DMS114 treated with DMSO at 0.1 percent for 48 hours (cell line): ENCODE results near the gene NUDT8.

ENCODE experiments used
- DNase-seq: peaks from one replicate; lab custom pipeline; 2025; ENCODE audit not compliant: unreplicated experiment; lab: John Stamatoyannopoulos, UW

The NUDT8 gene, protein sequence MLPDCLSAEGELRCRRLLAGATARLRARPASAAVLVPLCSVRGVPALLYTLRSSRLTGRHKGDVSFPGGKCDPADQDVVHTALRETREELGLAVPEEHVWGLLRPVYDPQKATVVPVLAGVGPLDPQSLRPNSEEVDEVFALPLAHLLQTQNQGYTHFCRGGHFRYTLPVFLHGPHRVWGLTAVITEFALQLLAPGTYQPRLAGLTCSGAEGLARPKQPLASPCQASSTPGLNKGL

DNA sequence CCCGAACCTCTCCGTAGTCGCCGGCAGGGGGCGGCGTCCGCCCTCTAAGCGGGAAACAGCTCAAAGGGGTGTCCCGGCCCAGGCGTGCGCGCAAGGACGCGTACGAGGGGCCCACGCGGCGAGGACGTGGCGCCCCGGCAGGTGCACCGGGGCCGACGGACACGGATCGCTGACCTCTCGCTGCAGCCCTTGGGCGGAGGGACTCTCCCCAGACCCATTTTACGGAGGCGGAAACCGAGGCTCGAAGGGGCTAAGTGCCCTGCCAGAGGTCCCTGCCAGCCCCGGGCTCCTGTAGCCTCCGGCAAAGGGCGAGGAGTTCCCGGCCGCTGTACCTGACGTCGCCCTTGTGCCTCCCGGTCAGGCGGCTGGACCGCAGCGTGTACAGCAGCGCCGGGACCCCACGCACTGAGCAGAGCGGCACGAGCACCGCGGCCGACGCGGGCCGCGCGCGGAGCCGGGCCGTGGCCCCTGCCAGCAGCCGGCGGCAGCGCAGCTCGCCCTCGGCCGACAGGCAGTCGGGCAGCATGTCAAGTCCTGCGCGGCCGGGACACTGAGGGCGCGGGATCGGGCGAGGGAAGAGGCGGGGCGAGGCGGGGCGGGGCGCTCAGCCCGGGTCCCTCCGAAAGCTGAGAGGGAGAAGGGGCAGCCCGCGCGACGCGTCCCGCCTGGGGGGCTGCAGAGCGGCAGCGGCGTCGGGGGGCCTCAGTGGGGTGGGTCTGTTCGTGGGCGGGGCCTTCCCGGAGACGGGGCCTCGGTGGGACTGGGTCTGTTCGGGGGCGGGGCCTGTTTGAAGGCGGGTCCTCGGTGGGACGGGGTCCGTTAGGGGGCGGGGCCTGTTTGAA lies at the start of gene NUDT8:
Gene NUDT8 (minus strand): TSS at position 552 of the 842 bp plus-strand sequence. CDS start 26 bp downstream, at position 526.
- peak; percentile 98 for DNase-seq

DNA sequence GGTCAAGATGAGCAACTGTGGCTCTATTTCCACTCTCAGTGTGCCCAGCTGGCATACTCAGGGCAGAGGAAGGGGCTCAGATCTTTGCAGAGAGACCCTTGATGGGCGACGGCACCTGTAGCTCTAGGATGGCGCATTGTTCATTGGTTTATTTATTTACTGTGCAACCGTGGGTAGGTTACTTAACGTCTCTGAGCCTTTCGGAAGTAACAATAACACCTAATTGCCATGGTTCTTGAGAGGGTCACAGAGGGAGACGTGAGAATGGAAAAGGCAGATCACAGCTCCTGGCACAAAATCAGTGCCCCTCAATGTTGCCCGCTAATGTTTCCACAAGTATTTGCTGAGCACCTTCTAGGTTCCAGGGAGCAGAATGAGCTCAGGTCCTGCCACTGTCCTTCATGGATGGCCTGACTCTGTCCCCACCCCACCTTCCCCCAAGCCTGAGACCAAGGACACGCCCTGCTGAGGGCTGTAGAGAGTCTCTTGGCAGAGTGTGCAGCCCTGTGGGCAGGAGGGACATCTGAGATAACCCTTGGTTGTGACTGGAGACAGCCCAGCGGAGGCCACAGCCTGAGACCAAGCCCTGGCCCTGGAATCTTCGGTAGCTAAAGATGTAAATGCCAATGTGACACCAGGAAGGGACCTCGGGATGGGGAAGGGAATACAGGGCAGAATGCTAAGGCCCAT lies 45.5 kb upstream of the NUDT8 start:
- DNase-seq = no peak

DNA sequence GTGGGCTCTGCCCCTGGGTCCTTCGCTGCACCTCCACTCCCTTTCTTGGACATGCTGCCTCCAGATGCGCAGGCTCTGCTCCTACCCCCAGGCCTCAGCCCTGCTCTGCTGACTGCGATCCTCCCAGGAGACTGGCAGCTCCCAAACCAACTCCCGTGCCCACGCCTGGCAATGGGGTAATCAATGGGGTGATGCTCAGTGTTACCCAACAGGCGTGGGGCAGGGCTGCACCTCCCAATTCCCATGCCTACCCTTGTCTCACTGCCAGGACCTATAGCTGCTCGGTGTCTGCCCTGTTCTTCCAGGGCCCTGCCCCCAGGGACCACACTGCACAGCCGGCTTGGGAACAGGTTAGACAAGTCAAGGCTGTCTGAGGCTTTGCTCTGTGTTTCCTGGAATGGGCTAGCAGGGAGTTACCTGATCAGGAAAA lies 44.7 kb upstream of the NUDT8 start, which contains the start of gene ALDH3B2:
Gene ALDH3B2 (minus strand): TSS at position 182 of the 430 bp plus-strand sequence. CDS start 7,688 bp downstream, outside the sequence.
- DNase-seq = no peak

DNA sequence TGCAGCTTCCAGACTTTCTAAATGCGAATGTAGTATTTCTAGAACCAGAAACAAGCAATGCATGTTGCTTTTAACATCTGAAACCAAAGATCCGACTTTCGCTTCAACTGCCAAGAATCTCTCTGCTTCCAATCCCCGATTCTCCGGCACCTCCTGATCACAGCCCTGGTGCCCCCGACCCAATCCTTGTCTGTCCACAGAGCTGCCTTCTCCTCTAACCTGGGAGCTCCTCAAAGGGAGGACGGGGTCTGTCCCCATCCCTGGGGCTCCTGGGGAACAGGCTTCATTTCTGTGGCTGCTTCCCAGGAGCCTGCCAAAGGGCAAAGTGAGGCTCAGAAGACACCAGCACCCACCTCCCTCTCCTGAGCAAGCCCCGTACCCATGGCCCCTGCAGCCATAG lies 44.2 kb upstream of the NUDT8 start:
- no peak for DNase-seq

DNA sequence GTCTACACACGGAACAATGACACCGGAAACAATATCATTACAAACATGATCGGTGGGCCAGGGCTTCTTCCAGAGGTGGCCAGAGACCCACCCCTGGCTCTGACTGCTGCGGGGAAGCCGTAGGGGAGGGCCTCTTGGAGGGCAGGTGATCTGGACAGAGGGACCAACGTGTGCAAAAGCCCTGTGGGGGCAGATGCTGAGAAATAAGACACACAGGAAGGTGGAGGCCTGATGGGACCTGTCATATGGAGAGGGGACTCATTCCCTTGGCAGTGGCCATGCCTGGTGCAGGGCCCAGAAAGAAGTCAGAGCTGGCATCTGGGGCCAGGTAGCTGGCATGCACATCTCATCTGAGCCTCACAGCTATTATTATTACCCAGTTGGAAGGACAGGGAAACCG lies 43.6 kb upstream of the NUDT8 start:
- no peak for DNase-seq

DNA sequence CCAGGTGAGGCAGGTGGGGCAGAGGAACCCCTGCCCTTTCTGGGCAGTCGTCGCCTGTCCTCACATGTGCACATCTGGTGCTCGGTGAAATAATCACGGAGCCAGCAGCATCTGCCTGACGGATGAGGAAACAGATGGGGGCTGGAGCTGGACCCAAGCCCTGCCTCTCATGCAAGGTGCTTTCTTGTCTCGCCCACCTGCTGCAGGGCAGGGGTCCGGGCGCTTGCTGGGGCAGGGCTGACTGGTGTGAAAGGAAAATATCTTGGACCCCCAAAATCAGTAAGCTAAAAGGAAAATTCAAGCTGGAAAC lies 41.4 kb upstream of the NUDT8 start:
- no peak for DNase-seq

DNA sequence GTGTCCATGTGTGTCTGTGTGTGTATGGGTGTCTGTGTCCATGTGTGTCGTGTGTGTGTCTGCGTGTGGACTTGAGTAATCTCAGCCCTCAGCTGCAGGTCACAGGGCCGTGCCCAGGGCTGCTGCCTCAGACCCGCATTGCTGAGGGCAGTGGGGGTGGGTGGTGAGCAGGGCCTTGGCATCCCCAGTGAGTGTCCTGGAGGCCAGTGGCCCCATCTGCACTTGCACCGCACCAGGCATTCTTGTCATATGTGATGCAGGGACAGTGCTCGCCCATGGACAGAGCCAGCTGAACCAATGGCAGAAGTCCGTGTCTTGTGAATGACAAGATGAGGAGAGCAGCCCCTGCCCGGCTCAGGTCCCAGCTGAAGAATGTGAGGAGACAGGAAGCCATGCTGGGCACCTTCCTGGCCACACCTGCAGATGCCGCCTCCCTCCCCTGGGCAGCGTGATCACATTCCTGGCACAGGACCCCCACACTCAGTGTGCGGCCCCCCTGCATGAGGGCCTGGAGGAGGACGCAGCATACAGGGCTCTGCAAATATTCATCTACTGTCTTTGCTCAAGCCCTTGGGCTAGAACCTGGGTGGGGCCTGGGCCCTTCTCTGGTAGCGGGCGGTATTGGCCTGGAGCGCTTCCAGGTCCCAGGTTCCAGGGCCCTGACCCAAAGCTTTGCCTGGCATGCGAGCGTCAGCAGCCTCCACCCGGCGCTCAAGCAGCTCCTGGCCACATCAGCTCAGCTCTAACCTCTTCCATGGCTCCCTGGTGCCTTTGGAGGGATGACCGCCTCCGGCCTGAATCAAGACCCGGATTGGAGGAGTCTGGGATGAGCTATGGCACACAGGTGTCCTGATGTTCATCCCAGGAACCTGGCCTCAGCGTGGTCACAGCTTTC lies 40.8 kb upstream of the NUDT8 start:
- DNase-seq = no peak

DNA sequence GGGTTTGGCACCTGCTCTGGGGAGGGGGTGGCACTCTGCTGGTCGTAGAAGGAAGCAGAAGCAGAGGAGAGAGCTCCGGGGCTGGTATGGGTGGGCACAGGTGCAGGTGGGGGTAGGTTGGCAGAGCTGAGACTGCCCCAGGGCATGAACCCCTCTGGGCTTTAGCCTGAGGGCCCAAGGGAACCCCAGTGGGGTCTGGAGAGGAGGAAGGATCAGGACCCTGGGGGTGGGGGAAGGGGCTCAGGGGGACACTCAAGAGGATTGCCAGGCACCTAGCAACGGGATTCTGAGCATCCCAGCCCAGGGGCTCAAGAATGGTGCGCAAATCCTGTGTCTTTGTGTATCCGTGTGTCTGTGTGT lies 38.4 kb upstream of the NUDT8 start:
- DNase-seq = no peak

DNA sequence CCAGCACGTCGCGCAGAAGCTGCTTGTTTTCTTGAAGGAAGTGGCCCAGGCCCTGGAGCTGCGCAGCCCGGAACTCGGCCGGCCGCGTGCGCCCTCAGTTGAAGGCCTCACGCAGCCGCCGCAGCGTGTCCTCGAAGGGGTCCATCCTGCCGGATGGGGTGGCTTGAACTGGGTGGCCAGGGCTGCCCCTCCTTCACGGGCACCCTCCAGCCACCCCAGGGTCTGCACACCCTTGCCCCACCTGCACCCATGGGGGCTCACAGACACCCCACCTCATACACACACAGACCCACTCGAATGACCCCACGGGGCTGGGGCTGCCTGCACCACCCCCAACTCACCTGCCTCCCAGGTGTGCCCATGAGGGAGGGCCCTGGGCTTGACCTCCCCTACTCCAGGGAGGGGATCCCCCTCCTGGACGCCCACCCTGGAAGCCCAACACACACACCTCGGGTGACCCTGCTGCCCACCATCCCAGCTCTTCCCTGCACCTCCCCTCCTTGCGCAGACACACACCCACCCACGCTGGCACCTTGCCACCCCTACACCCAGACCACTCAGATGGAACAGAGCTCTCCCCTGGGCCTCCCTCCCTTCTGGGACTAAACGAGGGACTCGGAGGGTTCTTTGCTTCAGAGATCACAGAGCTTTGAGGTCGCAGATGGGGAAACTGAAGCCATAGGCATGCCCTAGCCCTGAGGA lies 37.9 kb upstream of the NUDT8 start:
- no peak for DNase-seq

DNA sequence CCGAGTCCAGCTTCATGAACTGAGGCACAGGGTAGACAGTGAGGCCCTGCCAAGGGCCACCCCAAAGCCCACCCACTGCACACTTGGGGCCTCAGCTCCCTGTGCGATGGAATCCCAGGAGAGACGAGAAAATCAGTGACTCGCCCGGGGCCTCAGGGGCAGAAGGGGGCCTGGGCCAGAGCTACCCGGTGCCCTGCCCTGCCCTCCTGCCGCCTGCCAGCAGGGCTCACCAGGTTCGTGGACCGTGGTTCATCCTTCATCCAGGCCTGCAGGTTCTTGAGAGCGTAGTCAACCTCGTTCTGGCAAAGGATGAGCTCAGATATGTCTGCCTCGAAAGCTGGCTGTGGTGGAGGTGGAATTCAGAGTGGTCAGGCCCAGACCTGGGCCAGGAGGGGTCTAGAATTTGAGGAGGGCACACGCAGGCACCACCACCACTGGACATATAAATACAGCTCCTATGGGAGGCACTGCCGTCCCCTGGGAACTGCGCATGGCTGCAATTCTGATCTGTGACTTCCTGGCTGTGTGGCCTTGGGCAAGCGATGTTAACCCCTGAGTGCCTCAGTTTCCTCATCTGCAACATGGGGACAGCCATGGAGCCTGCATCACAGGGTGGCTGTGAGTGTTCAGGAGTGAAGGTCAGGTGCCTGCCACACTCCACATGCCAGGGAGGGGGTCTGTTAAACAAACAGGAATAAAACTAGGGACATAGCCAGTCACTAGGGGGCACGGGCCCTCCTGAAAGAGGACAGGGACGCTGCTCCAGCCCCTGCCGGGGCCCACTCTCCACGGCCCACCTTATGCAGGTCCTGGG lies 37.1 kb upstream of the NUDT8 start:
- no peak for DNase-seq

DNA sequence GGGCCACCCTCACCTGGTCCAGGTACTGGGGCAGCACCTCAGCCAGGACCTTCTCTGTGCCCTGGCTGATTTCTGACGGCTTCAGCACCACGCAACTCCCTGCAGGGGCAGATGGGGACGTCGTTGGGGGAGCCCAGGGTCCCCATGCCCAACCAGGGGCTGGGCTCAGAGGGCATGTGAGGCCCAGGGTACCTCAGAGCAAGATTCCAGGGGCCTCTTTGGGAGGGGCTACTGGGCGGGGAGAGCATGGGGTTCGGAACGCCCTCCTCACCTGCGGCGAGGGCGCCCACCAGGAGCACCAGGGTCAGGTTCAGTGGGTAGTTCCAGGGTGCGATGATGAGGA lies 36.5 kb upstream of the NUDT8 start:
- DNase-seq = no peak

DNA sequence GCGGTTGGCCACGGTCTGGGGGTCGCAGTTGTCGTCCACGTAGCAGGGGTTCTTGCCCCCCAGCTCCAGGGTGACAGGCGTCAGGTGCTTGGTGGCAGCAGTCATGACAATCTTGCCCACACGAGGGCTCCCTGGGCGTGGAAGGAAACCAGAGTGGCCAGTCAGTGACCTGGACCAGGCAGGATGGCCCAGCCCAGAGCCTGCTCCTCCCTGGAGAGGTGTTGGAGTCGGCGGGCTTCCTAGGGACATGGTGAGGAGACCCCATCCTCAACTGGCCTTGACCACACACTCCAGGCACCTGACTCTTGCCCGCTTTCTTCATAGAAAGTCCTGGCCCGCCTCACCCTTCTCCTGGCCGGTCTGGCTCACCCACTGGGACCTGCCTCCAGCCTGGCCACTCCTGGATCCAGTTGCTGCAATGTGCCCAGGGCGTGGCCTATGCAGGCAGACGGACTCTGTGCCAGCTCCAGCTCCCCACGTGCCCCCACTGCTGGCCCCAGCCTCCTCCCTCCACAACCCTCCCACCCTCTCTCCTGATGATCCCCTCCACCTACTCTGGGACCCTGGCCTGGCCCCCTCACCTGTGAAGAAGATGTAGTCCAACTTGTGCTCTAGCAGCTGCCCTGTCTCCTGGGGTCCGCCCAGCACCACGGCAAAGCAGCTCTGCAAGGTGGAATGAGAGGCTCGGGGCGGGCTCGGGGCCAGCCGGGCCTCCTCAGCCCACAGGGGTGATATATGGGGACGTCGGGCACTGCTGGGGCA lies 36.0 kb upstream of the NUDT8 start:
- no peak for DNase-seq

DNA sequence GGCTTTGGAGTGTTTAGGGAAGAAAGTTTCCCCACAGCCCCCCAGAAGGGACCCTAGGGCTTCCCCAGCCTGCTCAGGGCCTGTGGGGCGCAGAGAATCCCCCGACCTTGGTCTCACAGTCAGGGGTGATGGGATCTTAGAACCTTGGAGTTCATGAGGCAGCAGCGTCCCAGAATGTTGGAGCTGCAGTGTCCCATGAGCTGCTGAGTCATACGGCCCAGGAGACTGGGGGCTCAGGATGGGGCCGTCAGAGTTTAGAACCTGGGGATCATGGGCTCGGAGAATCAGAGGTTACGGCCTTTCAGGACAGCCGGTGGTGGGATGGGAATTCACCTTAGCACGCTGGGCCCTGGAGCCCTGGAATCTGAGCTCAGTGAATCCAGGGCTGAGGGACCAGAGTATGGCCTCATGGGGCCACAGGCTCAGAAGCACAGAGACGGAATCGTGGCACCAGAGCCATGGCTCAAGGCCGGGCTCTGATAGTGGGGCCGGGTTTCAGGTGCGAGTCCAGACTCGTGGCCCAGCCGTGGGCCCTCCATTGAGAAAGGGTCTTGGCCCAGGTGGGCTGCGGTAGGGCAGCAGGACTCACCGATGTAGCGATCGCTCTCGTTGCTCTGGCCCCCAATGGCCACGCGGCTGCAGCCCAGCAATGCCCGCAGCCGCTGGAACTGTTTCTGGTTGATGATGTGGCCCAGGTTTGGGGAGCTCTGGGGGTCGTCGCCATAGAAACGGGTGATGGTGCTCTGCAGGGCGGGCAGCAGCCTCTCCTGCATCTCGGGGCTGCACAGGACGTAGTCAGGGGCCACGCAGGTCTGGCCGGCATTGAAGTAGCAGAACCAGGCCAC lies 35.2 kb upstream of the NUDT8 start:
- no peak for DNase-seq

DNA sequence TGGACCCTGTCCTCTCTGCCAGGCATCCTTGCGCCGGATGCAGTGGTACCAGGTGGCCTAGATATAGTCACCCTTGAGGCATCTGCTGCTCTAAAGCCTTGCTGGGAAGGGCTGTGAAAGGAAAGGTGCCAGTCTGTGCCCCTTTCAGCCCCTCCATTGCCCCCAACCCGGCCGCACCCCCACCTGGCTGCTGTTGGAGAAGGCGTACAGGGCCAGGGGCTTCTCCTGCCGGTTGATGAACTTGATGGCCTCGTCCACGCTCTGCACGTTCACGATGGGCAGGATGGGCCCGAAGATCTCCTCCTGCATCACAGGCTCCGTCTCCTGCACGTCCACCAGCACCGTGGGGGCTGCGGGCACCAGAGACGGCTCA lies 34.5 kb upstream of the NUDT8 start:
- DNase-seq = no peak

DNA sequence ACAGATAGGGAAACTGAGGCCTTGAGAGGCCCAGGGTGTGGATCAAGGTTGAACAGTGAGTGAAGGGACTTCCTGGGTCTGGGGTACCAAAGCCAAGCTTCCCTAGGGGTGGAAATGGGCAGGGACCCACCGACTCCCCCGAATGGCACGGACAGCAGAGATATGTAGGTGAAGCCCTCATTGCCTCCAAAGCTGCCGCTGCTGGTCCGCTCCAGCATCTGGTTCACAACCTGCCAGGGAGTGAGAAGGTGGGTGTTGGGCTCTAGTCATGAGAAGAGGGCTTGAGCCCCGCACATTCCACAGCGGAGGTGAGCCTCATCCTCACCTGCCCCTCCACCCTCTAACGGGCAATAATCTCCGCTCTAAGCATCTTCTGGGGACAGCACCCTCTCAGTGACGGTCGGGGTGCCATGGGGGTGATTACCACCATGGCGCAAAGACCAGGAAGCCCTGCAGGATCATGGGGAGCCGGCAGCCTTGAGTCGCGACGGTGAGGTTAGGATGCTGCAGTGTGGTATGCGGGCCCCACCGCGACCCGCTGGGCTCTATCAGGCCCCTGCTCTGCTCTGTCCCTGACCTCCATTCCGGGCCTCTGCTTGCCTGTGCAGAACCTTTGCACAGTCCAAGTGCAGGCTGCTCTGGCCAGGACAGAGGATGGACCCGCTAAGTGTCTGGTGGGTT lies 33.9 kb upstream of the NUDT8 start:
- no peak for DNase-seq

DNA sequence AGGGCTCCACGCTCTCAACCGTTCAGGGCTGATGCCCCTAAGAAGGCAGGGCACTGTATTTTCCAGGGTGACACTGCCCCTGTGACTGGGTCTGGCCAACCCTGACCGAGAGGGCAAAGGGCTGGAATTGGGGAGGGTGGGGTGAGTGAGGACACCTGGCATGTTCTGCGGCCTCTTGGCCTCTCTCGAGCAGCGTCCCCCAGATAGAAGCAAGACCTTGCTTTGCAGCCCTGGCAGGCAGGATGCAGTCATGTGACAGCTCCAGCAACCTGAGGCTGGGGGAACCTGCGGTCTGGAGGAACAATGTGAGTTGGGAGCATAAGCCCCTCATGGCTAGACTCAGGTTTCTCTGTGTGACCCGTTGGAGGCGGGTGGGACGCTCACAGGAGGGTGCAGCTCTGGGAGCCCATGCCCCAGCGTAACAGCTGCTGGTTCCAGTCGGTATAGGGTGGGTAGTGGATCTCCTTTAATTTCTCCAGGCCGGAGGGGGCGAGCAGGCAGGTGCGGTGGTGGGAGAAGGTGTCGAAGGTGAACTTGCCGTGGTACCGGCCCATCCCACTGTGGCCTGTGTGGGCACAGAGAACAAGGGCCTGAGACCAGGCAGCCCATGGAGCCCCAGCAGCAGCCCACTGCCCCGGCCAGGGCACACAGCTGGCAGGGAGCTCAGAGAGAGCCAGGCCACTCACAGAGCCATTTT lies 33.2 kb upstream of the NUDT8 start:
- no peak for DNase-seq
